NCI-H1105 (cell line): Measurements from ENCODE around the gene CCDC175.

ENCODE experiments used
- DNase-seq: peaks from one replicate; lab custom pipeline; 2025; lab: John Stamatoyannopoulos, UW

Gene CCDC175

GRCh38 chr14:59576332-59577294 is at the start of gene CCDC175:
CCDC175 (minus strand) TSS chr14:59576812; CDS start chr14:59576775, 37 bp downstream.
- peak; percentile 99 for DNase-seq

GRCh38 chr14:59622631-59623030 is 46.0 kb upstream of the CCDC175 start:
- no peak for DNase-seq

GRCh38 chr14:59619061-59619460 is 42.4 kb upstream of the CCDC175 start:
- no peak for DNase-seq

GRCh38 chr14:59601056-59601455 is 24.4 kb upstream of the CCDC175 start:
- DNase-seq = no peak

- no peak for DNase-seq
Observed at GRCh38 chr14:59600211-59600945, 23.8 kb upstream of the CCDC175 start.

- DNase-seq = peak; percentile 2
Observed at GRCh38 chr14:59595071-59595470, 18.5 kb upstream of the CCDC175 start.

GRCh38 chr14:59591641-59592370 is 15.2 kb upstream of the CCDC175 start:
- no peak for DNase-seq

- DNase-seq = no peak
Observed at GRCh38 chr14:59588101-59588500, 11.5 kb upstream of the CCDC175 start.

- no peak for DNase-seq
Observed at GRCh38 chr14:59585891-59586554, 9.4 kb upstream of the CCDC175 start.

- DNase-seq = no peak
Observed at GRCh38 chr14:59583755-59584154, 7.1 kb upstream of the CCDC175 start.

GRCh38 chr14:59582845-59583509 is 6.4 kb upstream of the CCDC175 start:
- no peak for DNase-seq

- DNase-seq = no peak
Observed at GRCh38 chr14:59582161-59582560, 5.5 kb upstream of the CCDC175 start.

- no peak for DNase-seq
Observed at GRCh38 chr14:59580911-59581310, 4.3 kb upstream of the CCDC175 start.

GRCh38 chr14:59570122-59570521 is 6.5 kb downstream of the CCDC175 start:
- no peak for DNase-seq

GRCh38 chr14:59566725-59567124 is 9.9 kb downstream of the CCDC175 start:
- DNase-seq = no peak

- DNase-seq = no peak
Observed at GRCh38 chr14:59566296-59566695, 10.3 kb downstream of the CCDC175 start.

GRCh38 chr14:59565087-59565486 is 11.5 kb downstream of the CCDC175 start:
- no peak for DNase-seq

GRCh38 chr14:59564366-59564765 is 12.2 kb downstream of the CCDC175 start:
- DNase-seq = no peak

- no peak for DNase-seq
Observed at GRCh38 chr14:59547310-59547709, 29.3 kb downstream of the CCDC175 start.

- DNase-seq = no peak
Observed at GRCh38 chr14:59543873-59544272, 32.7 kb downstream of the CCDC175 start.

- no peak for DNase-seq
Observed at GRCh38 chr14:59541731-59542130, 34.9 kb downstream of the CCDC175 start.
